ENCODE measurements around the gene AKT2. TPM values are rescaled to one million over a fixed set of nuclear protein-coding genes. Genes with fewer than 3 reads are reported as not detected.

Gene AKT2
- total and polyA plus RNA-seq, 10 of the 15 experiments (the other 5 are each of a cell fraction or from before 2014, with no cell fraction given): 1.0 to 185 (median 71.5) TPM

- TF ChIP-seq CEBPB (IDR thresholded peaks at IDR 0.05; ENCODE audit: borderline replicate concordance in 1 of 2, low read depth in 2 of 2, low read length in 2 of 2) (no peak), CHD1 (IDR thresholded peaks at IDR 0.05; ENCODE audit: low read depth, low read length) (no peak), ESRRA (IDR thresholded peaks at IDR 0.05; ENCODE audit: low read length) (no peak), ZNF622 (IDR thresholded peaks at IDR 0.05) (no peak), DPF2 (IDR thresholded peaks at IDR 0.05) (no peak), PAX5 (IDR thresholded peaks at IDR 0.05; ENCODE audit: borderline replicate concordance, low read depth, low read length) (no peak), SPI1 (IDR thresholded peaks at IDR 0.05; ENCODE audit: borderline replicate concordance, insufficient read depth, low read depth, low read length) (no peak), RAD51 (IDR thresholded peaks at IDR 0.05) (no peak)
- Histone ChIP-seq H3K27me3 (replicated peaks in 1 of 2; ENCODE audit: control insufficient read depth in 2 of 2, insufficient read depth in 2 of 2, low read length in 1 of 2) (no peaks in the 10 kb centered on the region), H4K20me1 (ENCODE audit: control insufficient read depth, insufficient read depth) (no peaks in the 10 kb centered on the region), H3K9ac (ENCODE audit: control insufficient read depth, insufficient read depth, low read length) (no peak overlapping the region), H3K4me1 (ENCODE audit: control insufficient read depth, insufficient read depth, low read length) (no peaks in the 10 kb centered on the region), H2AFZ (ENCODE audit: control insufficient read depth, low read depth, low read length) (no peak overlapping the region), H3K36me3 (ENCODE audit: control insufficient read depth in 2 of 2, insufficient read depth in 2 of 2, low read length in 1 of 2) (no peaks in the 10 kb centered on the region), H3K4me3 (no peak overlapping the region), H3K9me3 (replicated peaks; ENCODE audit: control insufficient read depth, insufficient read depth, low read length) (no peaks in the 10 kb centered on the region), H3K79me2 (ENCODE audit: control insufficient read depth, insufficient read depth, low read length) (no peaks in the 10 kb centered on the region), H3K27ac (ENCODE audit: control insufficient read depth, insufficient read depth) (no peak overlapping the region), H3K4me2 (ENCODE audit: control insufficient read depth, insufficient read depth) (no peak overlapping the region)
- 100% methylated on average over 1 of the region's 1 CpG for WGBS (ENCODE audit: insufficient coverage, insufficient replicate concordance, low lambda C conversion rate, missing lambda C conversion rate)
- no peak for DNase-seq (ENCODE audit: low read depth, low spot score)
- ChIA-PET RAD21 (ENCODE audit: unreplicated experiment) (no interaction called here), CTCF (interaction anchor here (0.6 to 0.8 kb wide), 3 partner anchors 17 to 805 kb away, joined by 3 read pairs; no protein-coding TSS in a partner anchor), POLR2A (interaction anchor here (0.6 kb wide), 1 partner anchor 967 kb away, joined by 3 read pairs; the partner anchor contains the start of gene SAMD4B), SMC1A (ENCODE audit: uncharacterized antibody, unreplicated experiment) (interaction anchor here (1.0 to 1.3 kb wide), 2 partner anchors 17 to 156 kb away, joined by 3 to 4 read pairs; partner anchors contain the start of gene BLVRB)
- intact Hi-C loops (cut with micrococcal nuclease; ENCODE audit: unreplicated experiment): loop anchor here (5.0 kb wide), 2 partner anchors 167 to 213 kb away; no protein-coding TSS in a partner anchor
- FAIRE-seq: no peak
- no peak for ATAC-seq
- BruUV-seq (replicated peaks): no TSS peak
- in situ Hi-C loops (cut with MboI): loop anchor here (10.0 kb wide), 1 partner anchor 295 kb away; the partner anchor contains the start of gene LTBP4
Observed at GRCh38 chr19:40309666-40310065, 24.5 kb upstream of the AKT2 start.

Data from GM12878 (cell line).